HEK293 (cell line): ENCODE measurements around the gene ASL.

Source experiments
- KLF7 ChIP-seq: fragments of 450-650 bp; formaldehyde crosslinking; IDR thresholded peaks from 2 replicates; pipeline ENCODE4 v1.5.1; 2016; ENCODE audit warnings: missing biosample characterization, missing genetic modification characterization, borderline replicate concordance
- ZNF121 ChIP-seq: fragments of 450-650 bp; formaldehyde crosslinking; IDR thresholded peaks from 2 replicates; pipeline ENCODE4 v1.5.1; 2016; ENCODE audit warnings: missing biosample characterization, missing genetic modification characterization
- ZNF274 ChIP-seq, 2 experiments: fragments of 200-500 bp in 1 of 2; fragments of 450-650 bp in 1 of 2; sonication (Bioruptor generic) in 1 of 2; formaldehyde crosslinking in 1 of 2; IDR thresholded peaks; 2 replicates each; pipeline versions ENCODE4 v1.5.1 to v1.6.1; 2014 to 2016; ENCODE audit warnings: borderline replicate concordance in 1 of 2, inconsistent platforms in 1 of 2, low read length in 1 of 2, missing biosample characterization in 1 of 2, missing genetic modification characterization in 1 of 2
- ZNF335 ChIP-seq: fragments of 450-650 bp; formaldehyde crosslinking; conservative IDR thresholded peaks from 2 replicates; pipeline ENCODE4 v1.5.1; 2016; ENCODE audit warnings: missing biosample characterization, missing genetic modification characterization
- ZNF416 ChIP-seq: fragments of 450-650 bp; formaldehyde crosslinking; IDR thresholded peaks from 2 replicates; pipeline ENCODE4 v1.5.1; 2016; ENCODE audit warnings: missing biosample characterization, missing genetic modification characterization
- ZNF501 ChIP-seq: fragments of 450-650 bp; formaldehyde crosslinking; IDR thresholded peaks from 2 replicates; pipeline ENCODE4 v1.5.1; 2016; ENCODE audit warnings: missing biosample characterization, missing genetic modification characterization
- ZNF777 ChIP-seq: fragments of 450-650 bp; formaldehyde crosslinking; IDR thresholded peaks from 2 replicates; pipeline ENCODE4 v1.5.1; 2017; ENCODE audit warnings: missing biosample characterization, missing genetic modification characterization, borderline replicate concordance
- ZXDB ChIP-seq: fragments of 450-650 bp; formaldehyde crosslinking; IDR thresholded peaks from 2 replicates; pipeline ENCODE4 v1.5.1; 2016; ENCODE audit warnings: missing biosample characterization, missing genetic modification characterization
- TF ChIP-seq, protein P1 (sequence below): fragments of 450-650 bp; formaldehyde crosslinking; IDR thresholded peaks from 2 replicates; pipeline ENCODE4 v1.5.1; 2016; ENCODE audit warnings: missing biosample characterization, missing genetic modification characterization
- TF ChIP-seq, protein P2 (sequence below): fragments of 450-650 bp; formaldehyde crosslinking; IDR thresholded peaks from 2 replicates; pipeline ENCODE4 v1.5.1; 2016; ENCODE audit warnings: missing biosample characterization, missing genetic modification characterization
- TF ChIP-seq, protein P3 (sequence below): fragments of 450-650 bp; IDR thresholded peaks from 2 replicates; pipeline ENCODE4 v1.5.1; 2018; ENCODE audit warnings: missing biosample characterization, missing genetic modification characterization
- TF ChIP-seq, protein P4 (sequence below): fragments of 450-650 bp; formaldehyde crosslinking; IDR thresholded peaks from 2 replicates; pipeline ENCODE4 v1.5.1; 2016; ENCODE audit warnings: missing biosample characterization, missing genetic modification characterization

DNA sequence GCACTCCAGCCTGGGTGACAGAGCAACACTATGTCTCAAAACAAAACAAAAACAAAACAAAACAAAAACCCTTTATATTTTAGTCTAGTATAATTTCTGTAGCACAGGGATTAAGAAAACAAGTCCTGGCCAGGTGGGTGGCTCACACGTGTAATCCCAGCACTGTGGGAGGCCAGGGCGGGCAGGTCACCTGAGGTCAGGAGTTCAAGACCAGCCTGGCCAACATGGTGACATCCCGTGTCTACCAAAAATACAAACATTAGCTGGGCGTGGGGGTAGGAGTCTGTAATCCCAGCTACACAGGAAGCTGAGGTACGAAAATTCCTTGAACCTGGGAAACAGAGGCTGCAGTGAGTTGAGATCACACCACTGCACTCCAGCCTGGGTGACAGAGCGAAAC, 23.2 kb upstream of the ASL start:
- TF ChIP-seq ZNF274 (IDR thresholded peaks at IDR 0.05; ENCODE audit: low read length) (no peak), ZNF274 (tag by site-specific recombination; IDR thresholded peaks at IDR 0.05; ENCODE audit: borderline replicate concordance) (no peak), KLF7 (no peak), ZNF121 (tag by site-specific recombination) (no peak), ZNF501 (tag by site-specific recombination) (no peak), ZNF777 (tag by site-specific recombination) (no peak), ZXDB (tag by site-specific recombination) (no peak), ZNF335 (no peak), ZNF416 (tag by site-specific recombination) (no peak)
- TF ChIP-seq, protein P1, sequence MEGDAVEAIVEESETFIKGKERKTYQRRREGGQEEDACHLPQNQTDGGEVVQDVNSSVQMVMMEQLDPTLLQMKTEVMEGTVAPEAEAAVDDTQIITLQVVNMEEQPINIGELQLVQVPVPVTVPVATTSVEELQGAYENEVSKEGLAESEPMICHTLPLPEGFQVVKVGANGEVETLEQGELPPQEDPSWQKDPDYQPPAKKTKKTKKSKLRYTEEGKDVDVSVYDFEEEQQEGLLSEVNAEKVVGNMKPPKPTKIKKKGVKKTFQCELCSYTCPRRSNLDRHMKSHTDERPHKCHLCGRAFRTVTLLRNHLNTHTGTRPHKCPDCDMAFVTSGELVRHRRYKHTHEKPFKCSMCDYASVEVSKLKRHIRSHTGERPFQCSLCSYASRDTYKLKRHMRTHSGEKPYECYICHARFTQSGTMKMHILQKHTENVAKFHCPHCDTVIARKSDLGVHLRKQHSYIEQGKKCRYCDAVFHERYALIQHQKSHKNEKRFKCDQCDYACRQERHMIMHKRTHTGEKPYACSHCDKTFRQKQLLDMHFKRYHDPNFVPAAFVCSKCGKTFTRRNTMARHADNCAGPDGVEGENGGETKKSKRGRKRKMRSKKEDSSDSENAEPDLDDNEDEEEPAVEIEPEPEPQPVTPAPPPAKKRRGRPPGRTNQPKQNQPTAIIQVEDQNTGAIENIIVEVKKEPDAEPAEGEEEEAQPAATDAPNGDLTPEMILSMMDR (tag by site-specific recombination), result no peak
- TF ChIP-seq, protein P2, sequence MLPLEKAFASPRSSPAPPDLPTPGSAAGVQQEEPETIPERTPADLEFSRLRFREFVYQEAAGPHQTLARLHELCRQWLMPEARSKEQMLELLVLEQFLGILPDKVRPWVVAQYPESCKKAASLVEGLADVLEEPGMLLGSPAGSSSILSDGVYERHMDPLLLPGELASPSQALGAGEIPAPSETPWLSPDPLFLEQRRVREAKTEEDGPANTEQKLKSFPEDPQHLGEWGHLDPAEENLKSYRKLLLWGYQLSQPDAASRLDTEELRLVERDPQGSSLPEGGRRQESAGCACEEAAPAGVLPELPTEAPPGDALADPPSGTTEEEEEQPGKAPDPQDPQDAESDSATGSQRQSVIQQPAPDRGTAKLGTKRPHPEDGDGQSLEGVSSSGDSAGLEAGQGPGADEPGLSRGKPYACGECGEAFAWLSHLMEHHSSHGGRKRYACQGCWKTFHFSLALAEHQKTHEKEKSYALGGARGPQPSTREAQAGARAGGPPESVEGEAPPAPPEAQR (tag by site-specific recombination), result no peak
- TF ChIP-seq, protein P3, sequence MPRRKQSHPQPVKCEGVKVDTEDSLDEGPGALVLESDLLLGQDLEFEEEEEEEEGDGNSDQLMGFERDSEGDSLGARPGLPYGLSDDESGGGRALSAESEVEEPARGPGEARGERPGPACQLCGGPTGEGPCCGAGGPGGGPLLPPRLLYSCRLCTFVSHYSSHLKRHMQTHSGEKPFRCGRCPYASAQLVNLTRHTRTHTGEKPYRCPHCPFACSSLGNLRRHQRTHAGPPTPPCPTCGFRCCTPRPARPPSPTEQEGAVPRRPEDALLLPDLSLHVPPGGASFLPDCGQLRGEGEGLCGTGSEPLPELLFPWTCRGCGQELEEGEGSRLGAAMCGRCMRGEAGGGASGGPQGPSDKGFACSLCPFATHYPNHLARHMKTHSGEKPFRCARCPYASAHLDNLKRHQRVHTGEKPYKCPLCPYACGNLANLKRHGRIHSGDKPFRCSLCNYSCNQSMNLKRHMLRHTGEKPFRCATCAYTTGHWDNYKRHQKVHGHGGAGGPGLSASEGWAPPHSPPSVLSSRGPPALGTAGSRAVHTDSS (tag by site-specific recombination), result no peak
- TF ChIP-seq, protein P4, sequence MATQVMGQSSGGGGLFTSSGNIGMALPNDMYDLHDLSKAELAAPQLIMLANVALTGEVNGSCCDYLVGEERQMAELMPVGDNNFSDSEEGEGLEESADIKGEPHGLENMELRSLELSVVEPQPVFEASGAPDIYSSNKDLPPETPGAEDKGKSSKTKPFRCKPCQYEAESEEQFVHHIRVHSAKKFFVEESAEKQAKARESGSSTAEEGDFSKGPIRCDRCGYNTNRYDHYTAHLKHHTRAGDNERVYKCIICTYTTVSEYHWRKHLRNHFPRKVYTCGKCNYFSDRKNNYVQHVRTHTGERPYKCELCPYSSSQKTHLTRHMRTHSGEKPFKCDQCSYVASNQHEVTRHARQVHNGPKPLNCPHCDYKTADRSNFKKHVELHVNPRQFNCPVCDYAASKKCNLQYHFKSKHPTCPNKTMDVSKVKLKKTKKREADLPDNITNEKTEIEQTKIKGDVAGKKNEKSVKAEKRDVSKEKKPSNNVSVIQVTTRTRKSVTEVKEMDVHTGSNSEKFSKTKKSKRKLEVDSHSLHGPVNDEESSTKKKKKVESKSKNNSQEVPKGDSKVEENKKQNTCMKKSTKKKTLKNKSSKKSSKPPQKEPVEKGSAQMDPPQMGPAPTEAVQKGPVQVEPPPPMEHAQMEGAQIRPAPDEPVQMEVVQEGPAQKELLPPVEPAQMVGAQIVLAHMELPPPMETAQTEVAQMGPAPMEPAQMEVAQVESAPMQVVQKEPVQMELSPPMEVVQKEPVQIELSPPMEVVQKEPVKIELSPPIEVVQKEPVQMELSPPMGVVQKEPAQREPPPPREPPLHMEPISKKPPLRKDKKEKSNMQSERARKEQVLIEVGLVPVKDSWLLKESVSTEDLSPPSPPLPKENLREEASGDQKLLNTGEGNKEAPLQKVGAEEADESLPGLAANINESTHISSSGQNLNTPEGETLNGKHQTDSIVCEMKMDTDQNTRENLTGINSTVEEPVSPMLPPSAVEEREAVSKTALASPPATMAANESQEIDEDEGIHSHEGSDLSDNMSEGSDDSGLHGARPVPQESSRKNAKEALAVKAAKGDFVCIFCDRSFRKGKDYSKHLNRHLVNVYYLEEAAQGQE (tag by site-specific recombination), result no peak
